ENCODE data around the gene SVEP1.

GRCh38 chr9:110578575-110579033, 937 bp downstream of the SVEP1 start:
- TF ChIP-seq CTCF (conservative IDR thresholded peaks at IDR 0.05; ENCODE audit: low read depth in 2 of 2) (no peak), POLR2AphosphoS5 (IDR thresholded peaks at IDR 0.05; ENCODE audit: low read depth) (no peak), REST (IDR thresholded peaks at IDR 0.05; ENCODE audit: unreplicated experiment) (no peak), EZH2phosphoT487 (IDR thresholded peaks at IDR 0.05; ENCODE audit: unreplicated experiment) (no peak), JUNB (IDR thresholded peaks at IDR 0.05; ENCODE audit: unreplicated experiment) (no peak), EZH2 (IDR thresholded peaks at IDR 0.05; ENCODE audit: low read depth, unreplicated experiment) (peak; percentile 69)
